Mesendoderm (in vitro differentiated cells): ENCODE measurements around the gene EGFLAM.

Source experiments
- DNase-seq: peaks from one replicate; pipeline ENCODE4 v3.0.0; 2013
- H2AK5ac ChIP-seq: 2 replicates; pipeline ENCODE4 v1.6.1; 2013; ENCODE audit warnings: low read length, inconsistent platforms
- H2BK120ac ChIP-seq: 2 replicates; pipeline ENCODE4 v1.6.1; 2013; ENCODE audit warnings: low read depth, mild to moderate bottlenecking, low read length, moderate library complexity, mixed read lengths
- H2BK15ac ChIP-seq: replicated peaks from 2 replicates; pipeline ENCODE4 v1.6.1; 2013; ENCODE audit warnings: low read depth, mild to moderate bottlenecking, moderate library complexity
- H2BK5ac ChIP-seq: 2 replicates; pipeline ENCODE4 v1.6.1; 2013; ENCODE audit warnings: low read length, inconsistent platforms
- H3K18ac ChIP-seq: 2 replicates; pipeline ENCODE4 v1.6.1; 2013; ENCODE audit warnings: mild to moderate bottlenecking, low read length, mixed read lengths
- H3K23ac ChIP-seq: one replicate; pipeline ENCODE4 v1.6.1; 2013; ENCODE audit warnings: low read length
- H3K27ac ChIP-seq: 2 replicates; pipeline ENCODE4 v1.5.1; 2013; ENCODE audit warnings: low read depth, mild to moderate bottlenecking, inconsistent platforms, low read length, moderate library complexity
- H3K27me3 ChIP-seq: 2 replicates; pipeline ENCODE4 v1.6.1; 2013; ENCODE audit warnings: low read length, control low read depth, mild to moderate bottlenecking, inconsistent platforms; ENCODE audit not compliant: insufficient read depth, poor library complexity
- H3K36me3 ChIP-seq: 2 replicates; pipeline ENCODE4 v1.6.1; 2013; ENCODE audit warnings: low read length, inconsistent platforms; ENCODE audit not compliant: control insufficient read depth, insufficient read depth
- H3K4ac ChIP-seq: one replicate; pipeline ENCODE4 v1.6.1; 2013; ENCODE audit warnings: low read depth, mild to moderate bottlenecking, low read length, moderate library complexity
- H3K4me1 ChIP-seq: 2 replicates; pipeline ENCODE4 v1.6.1; 2013; ENCODE audit warnings: low read depth, low read length, inconsistent platforms; ENCODE audit not compliant: control insufficient read depth
- H3K4me2 ChIP-seq: 2 replicates; pipeline ENCODE4 v1.6.1; 2013; ENCODE audit warnings: low read length
- H3K4me3 ChIP-seq: 2 replicates; pipeline ENCODE4 v1.5.1; 2013; ENCODE audit warnings: mild to moderate bottlenecking, low read length
- H3K56ac ChIP-seq: one replicate; pipeline ENCODE4 v1.6.1; 2013; ENCODE audit warnings: low read length
- H3K79me1 ChIP-seq: 2 replicates; pipeline ENCODE4 v1.6.1; 2013; ENCODE audit warnings: low read length, inconsistent platforms
- H3K79me2 ChIP-seq: 2 replicates; pipeline ENCODE4 v1.6.1; 2013; ENCODE audit warnings: mild to moderate bottlenecking, low read length; ENCODE audit not compliant: control insufficient read depth, insufficient read depth
- H3K9ac ChIP-seq: 2 replicates; pipeline ENCODE4 v1.6.1; 2013; ENCODE audit warnings: low read length, inconsistent platforms
- H4K5ac ChIP-seq: one replicate; pipeline ENCODE4 v1.6.1; 2013; ENCODE audit warnings: low read length
- H4K8ac ChIP-seq: one replicate; pipeline ENCODE4 v1.6.1; 2013; ENCODE audit warnings: low read depth, mild to moderate bottlenecking, control low read depth, low read length, moderate library complexity
- WGBS: extraction: QIAGEN DNeasy Blood & Tissue Kit; methylation state at CpG from one replicate; pipeline ENCODE4 v1.1.7; 2013; ENCODE audit warnings: low lambda C conversion rate, missing lambda C conversion rate; ENCODE audit not compliant: insufficient coverage; ENCODE audit errors: extremely low coverage; 5-methylcytosine and 5-hydroxymethylcytosine counted together

EGFLAM gene

DNA sequence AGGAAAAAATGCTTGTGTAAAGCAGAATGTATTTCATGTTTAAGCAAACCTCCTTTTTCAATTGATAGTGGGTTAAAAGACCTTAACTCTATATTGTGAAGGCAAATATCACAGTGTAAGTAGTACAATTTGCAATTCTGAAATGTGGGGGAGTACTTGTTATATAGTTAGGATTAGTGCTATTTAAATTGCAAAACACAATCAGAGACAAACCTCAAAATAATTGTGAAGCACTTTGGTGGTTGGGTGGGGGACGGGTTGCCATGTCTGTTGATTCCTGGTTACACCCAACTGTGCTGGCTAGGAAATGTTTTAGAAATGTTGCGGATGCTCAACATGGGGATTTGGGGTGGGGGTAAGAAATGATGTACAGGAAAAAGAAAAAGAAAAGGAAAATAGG lies 37.4 kb downstream of the EGFLAM start:
- no CpG with 5 or more reads among the region's 2 CpGs for WGBS
- no peak overlapping the region for H3K4me3 ChIP-seq
- H4K5ac ChIP-seq, result no peak overlapping the region
- no peak overlapping the region for H2BK120ac ChIP-seq
- H3K56ac ChIP-seq, result no peak overlapping the region
- no peak overlapping the region for H3K9ac ChIP-seq
- no peak overlapping the region for H3K4me2 ChIP-seq
- H3K4ac ChIP-seq, result no peak overlapping the region
- H3K79me1 ChIP-seq, result no peaks in the 10 kb centered on the region
- no peaks in the 10 kb centered on the region for H3K79me2 ChIP-seq
- H3K27ac ChIP-seq, result no peak overlapping the region
- no peak for DNase-seq
- H4K8ac ChIP-seq, result no peak overlapping the region
- H3K36me3 ChIP-seq, result no peaks in the 10 kb centered on the region
- H2BK15ac ChIP-seq, result no peak overlapping the region
- H2AK5ac ChIP-seq, result no peak overlapping the region
- no peak overlapping the region for H3K23ac ChIP-seq
- no peaks in the 10 kb centered on the region for H3K27me3 ChIP-seq
- no peak overlapping the region for H3K18ac ChIP-seq
- H3K4me1 ChIP-seq, result peaks cover 3% of the 10 kb centered on the region
- H2BK5ac ChIP-seq, result no peak overlapping the region

DNA sequence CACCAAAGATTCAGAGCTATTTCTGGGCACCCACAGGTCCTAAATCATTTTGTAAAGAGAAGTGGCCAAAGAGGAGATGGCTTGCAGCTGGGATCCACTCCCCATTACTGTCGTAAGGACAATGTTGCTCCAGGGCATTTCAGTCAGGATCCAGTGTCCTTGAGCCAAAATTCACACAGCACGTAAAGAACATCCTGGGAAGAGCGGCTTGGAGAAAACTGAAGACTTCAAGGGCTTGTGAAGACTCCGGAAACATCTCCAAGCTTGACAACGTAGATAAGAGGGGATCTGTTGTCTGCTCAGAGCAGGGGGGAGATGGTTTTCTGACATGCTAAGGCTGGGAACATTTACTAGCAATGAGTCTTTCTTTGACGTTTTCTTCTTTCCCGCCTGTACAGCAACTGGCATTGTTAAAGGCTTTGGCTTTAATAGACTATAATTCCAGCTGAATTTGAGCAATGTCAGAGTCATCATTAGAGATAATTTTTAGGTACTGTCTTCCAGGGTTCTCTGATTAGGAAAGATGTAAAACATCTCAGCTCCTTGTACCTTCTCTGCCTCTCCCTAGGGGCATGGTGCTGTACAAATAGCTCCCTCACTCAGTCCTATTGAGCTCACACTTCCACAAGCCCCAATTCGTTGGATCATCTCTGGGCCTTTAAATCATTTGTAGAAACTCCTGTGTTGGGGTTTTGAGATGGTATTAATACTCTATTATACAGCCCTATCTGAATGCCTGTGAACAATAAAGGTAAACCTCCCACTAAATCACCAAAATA lies 39.7 kb downstream of the EGFLAM start:
- WGBS, result no CpG with 5 or more reads among the region's 8 CpGs
- H3K36me3 ChIP-seq, result no peaks in the 10 kb centered on the region

DNA sequence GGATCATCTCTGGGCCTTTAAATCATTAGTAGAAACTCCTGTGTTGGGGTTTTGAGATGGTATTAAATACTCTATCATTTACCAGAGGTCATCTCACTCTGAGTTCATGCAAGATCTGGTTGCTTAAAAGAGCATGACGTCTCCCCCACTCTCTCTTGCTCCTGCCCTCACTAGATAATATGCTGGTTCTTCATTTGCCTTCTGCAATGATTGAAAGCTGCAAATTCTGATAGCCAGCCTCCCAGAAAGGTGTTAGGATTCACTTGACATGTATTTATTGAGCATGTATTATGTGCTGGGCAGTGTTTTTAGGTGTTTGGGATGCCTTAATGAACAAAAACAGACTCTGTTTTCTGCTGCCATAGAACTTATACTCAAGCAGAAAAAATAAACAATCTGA lies 41.2 kb downstream of the EGFLAM start:
- Histone ChIP-seq H3K36me3 (no peaks in the 10 kb centered on the region), H3K18ac (no peak overlapping the region), H4K5ac (no peak overlapping the region)

More for the DNA sequence above, 39.7 kb downstream of the EGFLAM start:
- no peak overlapping the region for H3K4ac ChIP-seq
- H3K4me2 ChIP-seq, result no peak overlapping the region
- no peak overlapping the region for H3K4me3 ChIP-seq
- no peaks in the 10 kb centered on the region for H3K4me1 ChIP-seq
- no peaks in the 10 kb centered on the region for H3K79me2 ChIP-seq
- no peaks in the 10 kb centered on the region for H3K79me1 ChIP-seq
- H3K27ac ChIP-seq, result no peak overlapping the region
- no peak overlapping the region for H2BK15ac ChIP-seq
- H2BK5ac ChIP-seq, result no peak overlapping the region
- H2AK5ac ChIP-seq, result no peak overlapping the region
- H3K23ac ChIP-seq, result no peak overlapping the region
- DNase-seq, result no peak
- H2BK120ac ChIP-seq, result no peak overlapping the region
- no peak overlapping the region for H4K5ac ChIP-seq
- no peak overlapping the region for H3K18ac ChIP-seq
- H4K8ac ChIP-seq, result no peak overlapping the region
- H3K9ac ChIP-seq, result no peak overlapping the region
- no peaks in the 10 kb centered on the region for H3K27me3 ChIP-seq
- no peak overlapping the region for H3K56ac ChIP-seq

DNA sequence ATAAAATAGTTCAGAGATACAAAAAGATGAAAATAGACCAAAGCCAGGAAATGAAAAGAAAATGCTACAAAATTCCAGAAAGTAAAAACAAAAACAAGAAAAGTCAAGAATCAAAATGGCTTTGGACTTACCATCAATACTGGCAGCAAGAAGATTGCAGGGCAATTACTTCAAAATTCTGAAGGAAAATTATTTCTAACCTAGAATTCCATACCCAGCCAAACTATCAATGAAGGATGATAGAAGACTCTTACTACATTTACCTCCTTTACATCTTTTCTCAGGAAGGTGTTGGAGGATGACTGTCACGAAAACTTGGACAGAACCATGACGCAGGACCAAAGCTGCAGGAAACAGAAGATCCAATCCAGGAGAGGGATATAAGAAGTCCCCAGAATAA lies 46.8 kb downstream of the EGFLAM start:
- no CpG with 5 or more reads among the region's 2 CpGs for WGBS
- no peak overlapping the region for H2BK5ac ChIP-seq
- H3K23ac ChIP-seq, result no peak overlapping the region
- no peak overlapping the region for H2BK120ac ChIP-seq
- no peak overlapping the region for H2AK5ac ChIP-seq
- H3K27ac ChIP-seq, result no peak overlapping the region
- H2BK15ac ChIP-seq, result no peak overlapping the region
- no peak overlapping the region for H3K18ac ChIP-seq
- no peaks in the 10 kb centered on the region for H3K79me1 ChIP-seq
- H3K4me3 ChIP-seq, result no peak overlapping the region
- no peak overlapping the region for H4K8ac ChIP-seq
- no peaks in the 10 kb centered on the region for H3K27me3 ChIP-seq
- no peak overlapping the region for H3K4me2 ChIP-seq
- peaks cover 2% of the 10 kb centered on the region for H3K36me3 ChIP-seq
- no peak overlapping the region for H3K56ac ChIP-seq
- no peak overlapping the region for H3K9ac ChIP-seq
- no peaks in the 10 kb centered on the region for H3K4me1 ChIP-seq
- H3K4ac ChIP-seq, result no peak overlapping the region
- no peaks in the 10 kb centered on the region for H3K79me2 ChIP-seq
- H4K5ac ChIP-seq, result no peak overlapping the region
- DNase-seq, result no peak

More for the DNA sequence above, 41.2 kb downstream of the EGFLAM start:
- Histone ChIP-seq H2BK5ac (no peak overlapping the region), H3K9ac (no peak overlapping the region), H3K4me2 (no peak overlapping the region), H4K8ac (no peak overlapping the region), H3K79me1 (no peaks in the 10 kb centered on the region), H3K56ac (no peak overlapping the region), H2BK15ac (no peak overlapping the region), H3K79me2 (no peaks in the 10 kb centered on the region), H3K4me1 (no peaks in the 10 kb centered on the region), H2BK120ac (no peak overlapping the region), H3K27me3 (no peaks in the 10 kb centered on the region), H3K23ac (no peak overlapping the region), H3K27ac (no peak overlapping the region), H3K4ac (no peak overlapping the region), H2AK5ac (no peak overlapping the region), H3K4me3 (no peak overlapping the region)
- WGBS, result no CpG with 5 or more reads among the region's 1 CpG
- no peak for DNase-seq

DNA sequence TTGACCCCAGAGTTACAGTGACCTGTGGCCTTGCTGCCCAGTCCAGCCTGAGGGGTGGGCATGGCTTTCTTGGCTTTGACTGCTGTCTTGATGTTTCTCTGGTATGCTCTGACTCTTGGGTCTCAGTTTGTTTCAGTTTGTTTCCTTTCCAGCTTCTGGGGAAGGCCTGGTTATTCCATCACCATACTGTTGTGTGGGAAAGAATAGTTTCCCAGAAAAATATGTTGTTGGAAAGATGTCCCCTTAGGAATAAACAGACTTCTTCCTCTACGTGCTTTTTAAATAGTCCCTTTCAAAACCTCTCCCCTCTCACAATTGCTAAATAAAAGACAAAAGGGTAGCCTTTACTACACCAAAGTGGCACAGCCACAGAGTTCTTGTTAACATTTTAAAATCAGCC lies 49.5 kb downstream of the EGFLAM start:
- no CpG with 5 or more reads among the region's 1 CpG for WGBS
- Histone ChIP-seq H3K4me3 (no peak overlapping the region), H2BK5ac (no peak overlapping the region), H3K27ac (no peak overlapping the region), H2BK15ac (no peak overlapping the region), H3K79me2 (no peaks in the 10 kb centered on the region), H4K8ac (no peak overlapping the region), H3K4me2 (no peak overlapping the region), H3K9ac (no peak overlapping the region), H3K27me3 (no peaks in the 10 kb centered on the region), H3K4ac (no peak overlapping the region), H3K79me1 (no peaks in the 10 kb centered on the region), H2AK5ac (no peak overlapping the region), H3K23ac (no peak overlapping the region), H3K4me1 (no peaks in the 10 kb centered on the region), H3K36me3 (peaks cover 2% of the 10 kb centered on the region), H3K18ac (no peak overlapping the region), H3K56ac (no peak overlapping the region), H4K5ac (no peak overlapping the region), H2BK120ac (no peak overlapping the region)
- DNase-seq, result no peak
